Osteoblast (primary cell): ENCODE results near the gene SERPINB3. TPM values are rescaled to one million over a fixed set of nuclear protein-coding genes. Genes with fewer than 3 reads are reported as not detected.

Source experiments
- DNase-seq: peaks from one replicate; pipeline ENCODE4 v3.0.0; 2011; ENCODE audit warnings: low spot score, mixed read lengths; ENCODE audit not compliant: insufficient read length; ENCODE audit errors: missing footprints
- H2AFZ ChIP-seq: 2 replicates; pipeline ENCODE4 v1.6.0; 2011; ENCODE audit warnings: mild to moderate bottlenecking, low read length
- H3K27ac ChIP-seq: 2 replicates; pipeline ENCODE4 v1.5.1; 2011; ENCODE audit warnings: mild to moderate bottlenecking, low read depth, low read length, moderate library complexity
- H3K27me3 ChIP-seq: 2 replicates; pipeline ENCODE4 v1.6.0; 2012; ENCODE audit warnings: mild to moderate bottlenecking, control low read depth, inconsistent platforms, low read length, moderate library complexity; ENCODE audit not compliant: insufficient read depth
- H3K36me3 ChIP-seq: 2 replicates; pipeline ENCODE4 v1.5.1; 2011; ENCODE audit warnings: mild to moderate bottlenecking, low read length, control low read depth, moderate library complexity; ENCODE audit not compliant: insufficient read depth
- H3K4me1 ChIP-seq: 2 replicates; pipeline ENCODE4 v1.5.1; 2011; ENCODE audit warnings: mild to moderate bottlenecking, low read length, control low read depth, moderate library complexity; ENCODE audit not compliant: insufficient read depth
- H3K4me2 ChIP-seq: 2 replicates; pipeline ENCODE4 v1.6.0; 2011; ENCODE audit warnings: mild to moderate bottlenecking, low read length; ENCODE audit not compliant: insufficient read depth
- H3K4me3 ChIP-seq: fragments of 200-600 bp; sonication (generic); 3 replicates; pipeline ENCODE4 v1.5.1; 2012; ENCODE audit warnings: mild to moderate bottlenecking, low read length, inconsistent platforms; ENCODE audit not compliant: insufficient read depth
- H3K79me2 ChIP-seq: 2 replicates; pipeline ENCODE4 v1.6.0; 2012; ENCODE audit warnings: mild to moderate bottlenecking, low read length, control low read depth, inconsistent platforms; ENCODE audit not compliant: insufficient read depth
- H3K9me3 ChIP-seq: 2 replicates; pipeline ENCODE4 v1.5.1; 2011; ENCODE audit warnings: low read depth, low read length, control low read depth
- H4K20me1 ChIP-seq: 2 replicates; pipeline ENCODE4 v1.6.0; 2012; ENCODE audit warnings: mild to moderate bottlenecking, low read length, control low read depth; ENCODE audit not compliant: insufficient read depth
- total RNA-seq: library from RNA; depleted of rRNA; stranded (reverse); fragments of >200 nt; gene quantifications from 2 replicates; pipeline ENCODE4 v1.2.3, GENCODE V29; 2012
- TF ChIP-seq, protein P1 (sequence below): IDR thresholded peaks from 2 replicates; pipeline ENCODE4 v1.5.1; 2011; ENCODE audit warnings: mild to moderate bottlenecking, low read depth, low read length, moderate library complexity; ENCODE audit errors: extremely low read depth

SERPINB3 gene
- total RNA-seq, 1 donor: not detected

DNA sequence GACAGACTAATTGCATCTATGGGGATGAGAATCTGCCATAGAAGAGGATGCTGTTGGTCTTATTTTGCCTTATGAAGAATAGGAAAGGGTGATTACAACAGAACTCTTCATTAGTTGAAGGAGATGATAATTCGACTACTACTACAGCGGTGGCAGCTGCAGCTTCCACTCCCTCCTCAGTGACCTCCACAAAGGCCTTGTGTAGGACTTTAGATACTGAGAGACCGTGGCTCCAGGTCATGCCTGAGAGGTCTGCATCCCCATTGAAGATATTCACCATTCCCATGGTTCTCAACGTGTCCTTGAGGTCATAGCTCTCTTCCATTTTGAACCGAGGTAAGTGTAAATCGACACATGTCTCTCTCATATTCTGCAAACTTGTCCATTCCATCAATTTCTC lies 24.0 kb downstream of the SERPINB3 start:
- TF ChIP-seq, protein P1, sequence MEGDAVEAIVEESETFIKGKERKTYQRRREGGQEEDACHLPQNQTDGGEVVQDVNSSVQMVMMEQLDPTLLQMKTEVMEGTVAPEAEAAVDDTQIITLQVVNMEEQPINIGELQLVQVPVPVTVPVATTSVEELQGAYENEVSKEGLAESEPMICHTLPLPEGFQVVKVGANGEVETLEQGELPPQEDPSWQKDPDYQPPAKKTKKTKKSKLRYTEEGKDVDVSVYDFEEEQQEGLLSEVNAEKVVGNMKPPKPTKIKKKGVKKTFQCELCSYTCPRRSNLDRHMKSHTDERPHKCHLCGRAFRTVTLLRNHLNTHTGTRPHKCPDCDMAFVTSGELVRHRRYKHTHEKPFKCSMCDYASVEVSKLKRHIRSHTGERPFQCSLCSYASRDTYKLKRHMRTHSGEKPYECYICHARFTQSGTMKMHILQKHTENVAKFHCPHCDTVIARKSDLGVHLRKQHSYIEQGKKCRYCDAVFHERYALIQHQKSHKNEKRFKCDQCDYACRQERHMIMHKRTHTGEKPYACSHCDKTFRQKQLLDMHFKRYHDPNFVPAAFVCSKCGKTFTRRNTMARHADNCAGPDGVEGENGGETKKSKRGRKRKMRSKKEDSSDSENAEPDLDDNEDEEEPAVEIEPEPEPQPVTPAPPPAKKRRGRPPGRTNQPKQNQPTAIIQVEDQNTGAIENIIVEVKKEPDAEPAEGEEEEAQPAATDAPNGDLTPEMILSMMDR: no peak
- H4K20me1 ChIP-seq: no peaks in the 10 kb centered on the region
- no peak overlapping the region for H3K4me3 ChIP-seq
- no peak overlapping the region for H3K4me2 ChIP-seq
- H3K9me3 ChIP-seq: no peaks in the 10 kb centered on the region
- H3K27ac ChIP-seq: no peak overlapping the region
- no peaks in the 10 kb centered on the region for H3K79me2 ChIP-seq
- no peaks in the 10 kb centered on the region for H3K36me3 ChIP-seq
- H3K27me3 ChIP-seq: no peaks in the 10 kb centered on the region
- no peak overlapping the region for H2AFZ ChIP-seq
- H3K4me1 ChIP-seq: peaks cover 3% of the 10 kb centered on the region
- DNase-seq: no peak

DNA sequence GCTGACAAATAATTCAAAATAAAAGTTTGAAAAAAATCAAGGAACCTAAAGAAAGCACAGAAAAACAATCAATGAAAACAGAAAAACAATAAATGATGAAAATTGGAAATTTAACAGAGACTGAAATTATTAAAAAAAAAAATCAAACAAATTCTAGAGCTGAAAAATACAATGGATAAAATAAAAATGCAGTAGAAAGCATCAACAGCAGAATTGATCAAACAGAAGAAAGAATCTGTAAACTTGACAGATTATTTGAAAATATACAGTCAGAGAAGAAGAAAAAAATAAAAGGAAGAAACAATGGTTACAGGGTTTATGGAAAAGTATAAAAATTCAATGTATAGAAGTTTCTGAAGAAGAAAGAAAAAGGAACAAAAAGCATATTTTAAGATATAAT lies 33.9 kb downstream of the SERPINB3 start:
- H3K27me3 ChIP-seq: no peaks in the 10 kb centered on the region
- TF ChIP-seq, protein P1: no peak
- DNase-seq: no peak
- no peaks in the 10 kb centered on the region for H3K79me2 ChIP-seq
- H3K9me3 ChIP-seq: peaks cover 6% of the 10 kb centered on the region
- H3K27ac ChIP-seq: no peak overlapping the region
- H3K4me3 ChIP-seq: no peak overlapping the region
- H3K4me1 ChIP-seq: no peaks in the 10 kb centered on the region
- no peaks in the 10 kb centered on the region for H4K20me1 ChIP-seq
- H2AFZ ChIP-seq: no peak overlapping the region
- H3K4me2 ChIP-seq: no peak overlapping the region
- H3K36me3 ChIP-seq: no peaks in the 10 kb centered on the region

DNA sequence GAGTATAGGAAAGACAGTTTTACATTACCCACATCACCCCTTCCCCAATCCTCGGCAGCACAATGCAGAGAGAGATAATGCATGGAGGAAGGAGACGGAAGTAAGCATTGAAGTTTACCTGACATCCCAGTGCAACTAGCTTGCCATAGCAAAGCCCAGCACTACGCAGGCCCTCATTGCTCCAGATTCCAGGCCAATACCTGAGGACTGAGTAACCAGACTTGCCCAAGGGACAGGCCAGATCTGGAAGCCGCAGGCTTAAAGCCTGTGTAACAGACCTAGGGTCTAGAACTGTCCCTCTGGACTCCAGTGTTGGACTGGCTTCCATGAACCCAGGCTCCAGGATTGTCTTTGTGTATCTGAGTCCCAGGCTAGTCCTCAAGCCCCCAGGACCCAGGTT lies 35.3 kb downstream of the SERPINB3 start:
- no peaks in the 10 kb centered on the region for H3K36me3 ChIP-seq
- peaks cover 6% of the 10 kb centered on the region for H3K9me3 ChIP-seq
- no peak for DNase-seq
- no peak overlapping the region for H3K4me2 ChIP-seq
- no peak overlapping the region for H3K27ac ChIP-seq
- no peaks in the 10 kb centered on the region for H3K4me1 ChIP-seq
- TF ChIP-seq, protein P1: no peak
- H3K79me2 ChIP-seq: no peaks in the 10 kb centered on the region
- no peak overlapping the region for H3K4me3 ChIP-seq
- H4K20me1 ChIP-seq: no peaks in the 10 kb centered on the region
- H3K27me3 ChIP-seq: no peaks in the 10 kb centered on the region
- no peak overlapping the region for H2AFZ ChIP-seq

DNA sequence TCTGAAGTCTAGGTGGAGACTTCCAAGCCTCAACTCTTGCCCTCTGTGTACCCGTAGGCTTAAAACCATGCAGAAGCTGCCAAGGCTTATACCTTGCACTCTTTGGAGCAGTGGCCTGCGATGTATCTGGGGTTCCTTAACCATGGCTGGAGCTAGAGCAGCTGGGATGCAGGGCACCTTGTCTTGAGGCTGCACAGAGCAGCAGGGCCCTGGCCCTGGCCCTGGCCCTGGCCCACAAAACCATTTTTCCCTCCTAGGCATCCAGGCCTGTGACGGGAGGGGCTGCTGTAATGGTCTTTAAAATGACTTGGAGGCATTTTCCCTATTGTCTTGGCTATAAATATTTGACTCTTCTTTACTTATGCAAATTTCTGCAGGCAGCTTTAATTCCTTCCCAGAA lies 36.8 kb downstream of the SERPINB3 start:
- Histone ChIP-seq H3K4me3 (no peak overlapping the region), H2AFZ (no peak overlapping the region), H3K4me2 (no peak overlapping the region), H3K4me1 (no peaks in the 10 kb centered on the region), H4K20me1 (no peaks in the 10 kb centered on the region), H3K79me2 (no peaks in the 10 kb centered on the region), H3K9me3 (peaks cover 6% of the 10 kb centered on the region), H3K27ac (no peak overlapping the region), H3K36me3 (no peaks in the 10 kb centered on the region), H3K27me3 (no peaks in the 10 kb centered on the region)
- DNase-seq: no peak
- TF ChIP-seq, protein P1: no peak
